Endodermal cell (in vitro differentiated cells): ENCODE results near the gene NUTM2G. TPM values are rescaled to one million over a fixed set of nuclear protein-coding genes. Genes with fewer than 3 reads are reported as not detected.
"Not testable (repeated sequence)": the region's sequence is repeated elsewhere in the genome, so short reads cannot be mapped to it uniquely, and the experiment has no call there.

ENCODE experiments used
- DNase-seq: peaks from one replicate; pipeline ENCODE4 v3.0.0-alpha.2; 2017
- H3K27ac ChIP-seq: 2 replicates; pipeline ENCODE4 v1.5.1; 2013; ENCODE audit warnings: mild to moderate bottlenecking, low read depth, low read length, moderate library complexity
- H3K27me3 ChIP-seq: 2 replicates; pipeline ENCODE4 v1.6.1; 2013; ENCODE audit warnings: mild to moderate bottlenecking, low read length, moderate library complexity; ENCODE audit not compliant: insufficient read depth, control insufficient read depth, poor library complexity, severe bottlenecking
- H3K36me3 ChIP-seq: 2 replicates; pipeline ENCODE4 v1.7.0; 2013; ENCODE audit warnings: mild to moderate bottlenecking, low read length, moderate library complexity; ENCODE audit not compliant: control insufficient read depth, insufficient read depth
- H3K4me1 ChIP-seq: one replicate; pipeline ENCODE4 v1.7.0; 2013; ENCODE audit warnings: low read length; ENCODE audit not compliant: control insufficient read depth, insufficient read depth
- H3K4me3 ChIP-seq: 2 replicates; pipeline ENCODE4 v1.5.1; 2013; ENCODE audit warnings: mild to moderate bottlenecking, low read length, moderate library complexity
- H3K9ac ChIP-seq: 2 replicates; pipeline ENCODE4 v1.6.1; 2013; ENCODE audit warnings: mild to moderate bottlenecking, low read length, moderate library complexity; ENCODE audit not compliant: poor library complexity, severe bottlenecking; ENCODE audit errors: extremely low read depth
- H3K9me3 ChIP-seq: 2 replicates; pipeline ENCODE4 v1.6.1; 2013; ENCODE audit warnings: mild to moderate bottlenecking, low read length, moderate library complexity; ENCODE audit not compliant: control insufficient read depth
- H3K27ac Mint-ChIP-seq: 2 replicates; pipeline ENCODE4 v1.8.0; 2020; ENCODE audit warnings: mixed read lengths
- H3K27me3 Mint-ChIP-seq: 2 replicates; pipeline ENCODE4 v1.8.0; 2021; ENCODE audit warnings: mild to moderate bottlenecking, mixed read lengths; ENCODE audit not compliant: insufficient read depth
- H3K36me3 Mint-ChIP-seq: 2 replicates; pipeline ENCODE4 v1.8.0; 2020; ENCODE audit warnings: low read depth, mixed read lengths
- H3K4me1 Mint-ChIP-seq: 2 replicates; pipeline ENCODE4 v1.8.0; 2020; ENCODE audit warnings: mixed read lengths
- H3K4me3 Mint-ChIP-seq: 2 replicates; pipeline ENCODE4 v1.8.0; 2020; ENCODE audit warnings: mild to moderate bottlenecking, moderate library complexity, mixed read lengths
- H3K9me3 Mint-ChIP-seq: 2 replicates; pipeline ENCODE4 v1.8.0; 2020; ENCODE audit warnings: mild to moderate bottlenecking, mixed read lengths
- WGBS, 2 experiments: methylation state at CpG; one replicate each; pipeline versions ENCODE4 v1.1.5 to v1.1.7; 2013; ENCODE audit warnings: missing lambda C conversion rate in 2 of 2, mixed read lengths in 1 of 2; ENCODE audit not compliant: insufficient coverage in 1 of 2, insufficient read length in 1 of 2; 5-methylcytosine and 5-hydroxymethylcytosine counted together
- total RNA-seq, 2 donors: library from RNA; stranded (reverse); fragmentation: NEBNext Ultra II Directional in 1 of 2; extraction: Animal tissue kit (Norgen Biotek cat#: 25700) in 1 of 2; gene quantifications; 2 replicates in 1 of 2; 3 replicates in 1 of 2; pipeline ENCODE4 v1.2.1, GENCODE V29; 2021
- TF ChIP-seq, protein P1 (sequence below): fragments of 200-600 bp; sonication (generic); conservative IDR thresholded peaks from 2 replicates; pipeline ENCODE4 v1.5.0; 2021; ENCODE audit warnings: antibody characterized with exemption, mild to moderate bottlenecking

Gene NUTM2G
- total RNA-seq, 2 donors from 2014 or later, result not detected

DNA sequence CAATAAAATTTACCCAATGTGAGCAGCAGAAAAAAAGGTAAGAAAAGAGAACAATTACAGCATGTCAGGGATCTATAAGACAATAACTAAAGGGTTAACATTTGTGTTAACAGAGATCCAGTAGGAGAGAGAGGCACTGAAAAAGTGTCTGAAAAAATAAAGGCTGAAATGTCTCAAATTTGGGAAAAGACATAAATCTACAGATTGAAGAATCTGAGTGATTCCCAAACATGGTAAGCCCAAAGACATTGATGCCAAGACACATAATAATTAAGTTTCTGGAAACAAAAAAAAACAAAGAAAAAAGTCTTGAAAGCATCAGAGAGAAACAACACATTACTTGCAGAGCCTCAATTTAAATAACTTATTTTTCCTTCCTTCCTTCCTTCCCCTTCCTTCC lies 43.2 kb upstream of the NUTM2G start:
- H3K9ac ChIP-seq, result no peak overlapping the region
- H3K9me3 ChIP-seq, result no peaks in the 10 kb centered on the region
- DNase-seq, result no peak
- no peaks in the 10 kb centered on the region for H3K4me1 ChIP-seq
- no peaks in the 10 kb centered on the region for H3K36me3 ChIP-seq
- TF ChIP-seq, protein P1, sequence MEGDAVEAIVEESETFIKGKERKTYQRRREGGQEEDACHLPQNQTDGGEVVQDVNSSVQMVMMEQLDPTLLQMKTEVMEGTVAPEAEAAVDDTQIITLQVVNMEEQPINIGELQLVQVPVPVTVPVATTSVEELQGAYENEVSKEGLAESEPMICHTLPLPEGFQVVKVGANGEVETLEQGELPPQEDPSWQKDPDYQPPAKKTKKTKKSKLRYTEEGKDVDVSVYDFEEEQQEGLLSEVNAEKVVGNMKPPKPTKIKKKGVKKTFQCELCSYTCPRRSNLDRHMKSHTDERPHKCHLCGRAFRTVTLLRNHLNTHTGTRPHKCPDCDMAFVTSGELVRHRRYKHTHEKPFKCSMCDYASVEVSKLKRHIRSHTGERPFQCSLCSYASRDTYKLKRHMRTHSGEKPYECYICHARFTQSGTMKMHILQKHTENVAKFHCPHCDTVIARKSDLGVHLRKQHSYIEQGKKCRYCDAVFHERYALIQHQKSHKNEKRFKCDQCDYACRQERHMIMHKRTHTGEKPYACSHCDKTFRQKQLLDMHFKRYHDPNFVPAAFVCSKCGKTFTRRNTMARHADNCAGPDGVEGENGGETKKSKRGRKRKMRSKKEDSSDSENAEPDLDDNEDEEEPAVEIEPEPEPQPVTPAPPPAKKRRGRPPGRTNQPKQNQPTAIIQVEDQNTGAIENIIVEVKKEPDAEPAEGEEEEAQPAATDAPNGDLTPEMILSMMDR, result no peak
- H3K27me3 Mint-ChIP-seq, result peaks cover 2% of the 10 kb centered on the region
- H3K36me3 Mint-ChIP-seq, result peaks cover 5% of the 10 kb centered on the region
- no peak overlapping the region for H3K27ac Mint-ChIP-seq
- no peaks in the 10 kb centered on the region for H3K9me3 Mint-ChIP-seq
- no peaks in the 10 kb centered on the region for H3K27me3 ChIP-seq
- peaks cover 3% of the 10 kb centered on the region for H3K4me1 Mint-ChIP-seq
- no peak overlapping the region for H3K27ac ChIP-seq
- H3K4me3 ChIP-seq, result no peak overlapping the region
- H3K4me3 Mint-ChIP-seq, result no peak overlapping the region

DNA sequence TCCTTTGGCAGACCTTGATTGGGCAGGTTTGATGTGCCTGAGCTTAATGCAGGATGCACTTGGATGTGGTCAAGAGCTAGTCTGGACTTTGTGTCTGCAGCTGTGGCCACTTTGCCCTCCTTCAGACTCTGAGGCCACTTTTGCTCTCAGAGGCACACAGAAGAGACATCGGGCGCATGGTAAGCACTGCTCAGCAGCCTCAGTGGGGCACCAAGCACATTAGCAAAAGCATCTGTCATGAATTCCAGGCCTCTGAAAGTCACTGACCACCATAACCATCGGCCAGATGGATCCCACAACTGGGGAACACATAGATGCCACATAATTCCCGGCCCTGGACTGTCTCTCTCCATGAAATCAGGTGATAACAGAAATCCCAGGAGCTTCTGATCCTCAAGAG lies 40.1 kb upstream of the NUTM2G start:
- Mint-ChIP-seq H3K4me3 (no peak overlapping the region), H3K4me1 (no peaks in the 10 kb centered on the region), H3K27me3 (no peaks in the 10 kb centered on the region), H3K36me3 (peaks cover 24% of the 10 kb centered on the region), H3K27ac (no peak overlapping the region), H3K9me3 (no peaks in the 10 kb centered on the region)
- WGBS, 2 experiments, result 95 to 100% methylated on average over 1 to 4 of the region's 4 CpGs
- TF ChIP-seq, protein P1, result no peak
- no peak overlapping the region for H3K4me3 ChIP-seq
- DNase-seq, result no peak
- H3K9me3 ChIP-seq, result no peaks in the 10 kb centered on the region
- no peaks in the 10 kb centered on the region for H3K4me1 ChIP-seq
- H3K36me3 ChIP-seq, result no peaks in the 10 kb centered on the region
- H3K27me3 ChIP-seq, result no peaks in the 10 kb centered on the region
- H3K9ac ChIP-seq, result no peak overlapping the region
- H3K27ac ChIP-seq, result no peak overlapping the region

DNA sequence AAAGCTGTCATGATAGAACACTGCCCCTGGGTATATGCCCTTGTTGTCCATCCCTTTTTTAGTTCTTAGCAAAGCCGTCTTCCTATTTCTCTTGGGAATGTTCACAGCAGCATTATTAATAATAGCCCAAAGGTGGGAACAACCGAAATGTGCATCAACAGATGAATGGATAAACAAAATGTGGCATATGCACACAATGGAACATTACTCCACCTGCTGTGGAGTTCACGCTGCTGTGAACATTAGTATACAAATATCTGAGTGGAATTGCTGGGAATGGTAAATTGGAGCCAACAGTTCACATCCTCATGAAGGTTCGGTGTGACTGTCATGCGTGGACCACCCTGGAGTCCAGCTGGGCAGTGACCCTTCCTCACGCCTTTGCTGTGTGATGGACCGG lies 36.5 kb upstream of the NUTM2G start:
- DNase-seq, result no peak
- Mint-ChIP-seq H3K4me3 (no peak overlapping the region), H3K9me3 (peaks cover 3% of the 10 kb centered on the region), H3K4me1 (peaks cover 16% of the 10 kb centered on the region), H3K27me3 (no peaks in the 10 kb centered on the region), H3K36me3 (peaks cover 48% of the 10 kb centered on the region), H3K27ac (no peak overlapping the region)
- Histone ChIP-seq H3K4me1 (peaks cover 11% of the 10 kb centered on the region), H3K4me3 (no peak overlapping the region), H3K27ac (no peak overlapping the region), H3K9ac (no peak overlapping the region), H3K27me3 (no peaks in the 10 kb centered on the region), H3K9me3 (no peaks in the 10 kb centered on the region), H3K36me3 (peaks cover 8% of the 10 kb centered on the region)
- 93 to 99% methylated on average over 7 of the region's 7 CpGs for WGBS, 2 experiments
- TF ChIP-seq, protein P1, result no peak

DNA sequence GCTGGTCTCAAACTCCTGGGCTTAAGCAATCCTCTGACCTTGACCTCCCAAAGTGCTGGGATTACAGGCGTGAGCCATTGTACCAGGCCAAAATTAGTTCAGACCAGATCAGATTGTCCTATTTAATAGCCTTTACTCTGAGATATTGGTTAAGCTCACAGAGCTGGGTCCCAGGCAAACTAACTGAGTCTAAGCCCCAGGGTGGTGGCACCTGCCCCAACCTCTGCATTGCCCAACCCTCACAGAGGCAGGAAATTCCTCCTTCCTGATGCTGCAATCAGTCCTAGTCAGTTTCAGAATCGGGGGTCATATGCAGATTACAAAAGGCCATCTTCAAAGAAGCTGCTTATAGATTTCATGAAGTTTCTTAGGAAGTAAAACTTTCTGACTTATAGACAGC lies 28.6 kb upstream of the NUTM2G start:
- H3K9me3 Mint-ChIP-seq, H3K36me3 ChIP-seq, H3K27ac Mint-ChIP-seq, H3K4me3 ChIP-seq, DNase-seq, H3K27me3 Mint-ChIP-seq, H3K27ac ChIP-seq, H3K4me3 Mint-ChIP-seq, H3K27me3 ChIP-seq, H3K9me3 ChIP-seq, H3K9ac ChIP-seq: not testable (repeated sequence)
- WGBS, 2 experiments, result 77% methylated on average over 1 of the region's 2 CpGs; no CpG with 5 or more reads in 1 of the 2 experiments
- Mint-ChIP-seq H3K36me3 (peaks cover 24% of the 10 kb centered on the region), H3K4me1 (peaks cover 26% of the 10 kb centered on the region)
- H3K4me1 ChIP-seq, result peaks cover 11% of the 10 kb centered on the region
